Measurements from ENCODE around the gene ASXL2.

GRCh38 chr2:25855065-25855464, 23.2 kb downstream of the ASXL2 start:
- no peak for TF ChIP-seq CTCF (IDR thresholded peaks at IDR 0.05)
- TF ChIP-seq POLR2A (IDR thresholded peaks at IDR 0.05) = no peak
